GM12878 (cell line): Measurements from ENCODE around the gene GPC5. TPM values are rescaled to one million over a fixed set of nuclear protein-coding genes. Genes with fewer than 3 reads are reported as not detected.

ENCODE experiments used
- ATAC-seq: fragments of 200-7000 bp; cut with Tn5 transposase; 3 replicates; pipeline ENCODE4 v1.9.1; 2020; ENCODE audit warnings: mild to moderate bottlenecking, moderate library complexity
- BruUV-seq: library from RNA; stranded (reverse); fragments of 400-500 nt; replicated peaks from 2 replicates; lab custom pipeline; 2021; lab: Mats Ljungman, UMichigan
- CTCF ChIA-PET: fragments of 300-600 bp; sonication (Branson Sonifier 250); formaldehyde crosslinking; extraction: SDS; loops from one replicate; lab custom pipeline; 2021; ENCODE audit warnings: inconsistent platforms; lab: Yijun Ruan, JAX
- POLR2A ChIA-PET: fragments of 350-600 bp; formaldehyde crosslinking; extraction: SDS; loops from one replicate; lab custom pipeline; 2021; ENCODE audit warnings: inconsistent platforms; lab: Charles Lee
- RAD21 ChIA-PET: fragments of 300-600 bp; sonication (Branson Sonifier 250); formaldehyde crosslinking; loops from one replicate; lab custom pipeline; 2023; ENCODE audit warnings: antibody characterized with exemption; ENCODE audit not compliant: unreplicated experiment; lab: Charles Lee
- SMC1A ChIA-PET: fragments of 300-600 bp; sonication (Branson Sonifier 250); formaldehyde crosslinking; loops from one replicate; lab custom pipeline; 2023; ENCODE audit not compliant: unreplicated experiment, uncharacterized antibody; lab: Charles Lee
- DNase-seq: peaks from one replicate; pipeline ENCODE4 v3.0.0-alpha.2; 2011; ENCODE audit warnings: low read depth, low spot score
- FAIRE-seq: peaks from 3 replicates; lab custom pipeline; 2011; peaks lifted over from hg19 to GRCh38; lab: Jason Lieb, UNC
- H2AFZ ChIP-seq: 2 replicates; pipeline ENCODE4 v1.6.0; 2011; ENCODE audit warnings: low read depth, low read length, control low read depth; ENCODE audit not compliant: control insufficient read depth
- H3K27ac ChIP-seq: 2 replicates; pipeline ENCODE4 v1.5.1; 2011; ENCODE audit warnings: control low read depth; ENCODE audit not compliant: control insufficient read depth, insufficient read depth
- H3K27me3 ChIP-seq, 2 experiments: replicated peaks in 1 of 2; 2 replicates each; pipeline versions ENCODE4 v1.6.0 to v1.6.1; 2011; ENCODE audit warnings: low read length in 1 of 2; ENCODE audit not compliant: control insufficient read depth in 2 of 2, insufficient read depth in 2 of 2
- H3K36me3 ChIP-seq, 2 experiments: 2 replicates each; pipeline ENCODE4 v1.5.1; 2011; ENCODE audit warnings: low read length in 1 of 2; ENCODE audit not compliant: control insufficient read depth in 2 of 2, insufficient read depth in 2 of 2
- H3K4me1 ChIP-seq: 2 replicates; pipeline ENCODE4 v1.6.1; 2011; ENCODE audit warnings: mild to moderate bottlenecking, low read length, moderate library complexity, mixed read lengths; ENCODE audit not compliant: control insufficient read depth, insufficient read depth
- H3K4me2 ChIP-seq: 2 replicates; pipeline ENCODE4 v1.6.0; 2011; ENCODE audit warnings: control low read depth; ENCODE audit not compliant: control insufficient read depth, insufficient read depth
- H3K4me3 ChIP-seq: fragments of 200-600 bp; sonication (generic); 2 replicates; pipeline ENCODE4 v1.5.1; 2016
- H3K79me2 ChIP-seq: 2 replicates; pipeline ENCODE4 v1.6.0; 2011; ENCODE audit warnings: low read length; ENCODE audit not compliant: control insufficient read depth, insufficient read depth
- H3K9ac ChIP-seq: 2 replicates; pipeline ENCODE4 v1.8.0; 2011; ENCODE audit warnings: low read length, control low read depth, mixed read lengths; ENCODE audit not compliant: control insufficient read depth, insufficient read depth
- H3K9me3 ChIP-seq: replicated peaks from 3 replicates; pipeline ENCODE4 v1.5.1; 2011; ENCODE audit warnings: mild to moderate bottlenecking, low read length; ENCODE audit not compliant: control insufficient read depth, insufficient read depth
- H4K20me1 ChIP-seq: 2 replicates; pipeline ENCODE4 v1.6.0; 2011; ENCODE audit not compliant: control insufficient read depth, insufficient read depth
- ATF7 ChIP-seq: fragments of 450-650 bp; IDR thresholded peaks from 2 replicates; pipeline ENCODE4 v1.6.1; 2016; ENCODE audit warnings: low read depth, mild to moderate bottlenecking
- DPF2 ChIP-seq: fragments of 450-650 bp; IDR thresholded peaks from 2 replicates; pipeline ENCODE4 v1.6.1; 2017; ENCODE audit warnings: mild to moderate bottlenecking
- ESRRA ChIP-seq: IDR thresholded peaks from 2 replicates; pipeline ENCODE4 v1.6.1; 2012; ENCODE audit warnings: mild to moderate bottlenecking, low read length, improper control_type of control experiment
- SREBF2 ChIP-seq: IDR thresholded peaks from 2 replicates; pipeline ENCODE4 v1.6.1; 2012; ENCODE audit warnings: mild to moderate bottlenecking, low read length
- WGBS: methylation state at CpG from one replicate; pipeline ENCODE4 v1.1.6; 2016; ENCODE audit warnings: low lambda C conversion rate; ENCODE audit not compliant: insufficient replicate concordance, insufficient coverage; ENCODE audit errors: missing lambda C conversion rate; 5-methylcytosine and 5-hydroxymethylcytosine counted together
- in situ Hi-C: fragments of 300-500 bp; cut with MboI; formaldehyde crosslinking; loops from 9 replicates; pipeline ENCODE4 v1.14.3; 2018; ENCODE audit warnings: mixed read lengths
- intact Hi-C: fragments of 100-400 bp; cut with micrococcal nuclease; formaldehyde crosslinking; loops from one replicate; pipeline ENCODE4 v1.14.2; 2022; ENCODE audit not compliant: unreplicated experiment
- polyA plus RNA-seq, 11 experiments: library from polyadenylated mRNA; depleted of rRNA in 4 of 11; unstranded in 6 of 11; stranded (reverse) in 5 of 11; fragments of >200 nt; fragmentation: Nextera tagmentation in 4 of 11; fragmentation: Illumina TruSeq in 1 of 11; extraction: Ambion mirVana in 4 of 11; extraction: Trizol in 1 of 11; gene quantifications; 1 replicate in 1 of 11; 2 replicates in 10 of 11; pipeline versions ENCODE4 v1.2.1 to v1.2.3, GENCODE V29; 2011 to 2016; ENCODE audit warnings: inconsistent platforms in 2 of 11, missing spikeins in 2 of 11, low read depth in 1 of 11
- total RNA-seq, 4 experiments: library from RNA; depleted of rRNA in 3 of 4; stranded (reverse); fragments of >200 nt in 3 of 4; fragmentation: Illumina TruSeq in 1 of 4; extraction: Trizol in 1 of 4; gene quantifications; 2 replicates each; pipeline versions ENCODE4 v1.2.1 to v1.2.3, GENCODE V29; 2013 to 2021
- TF ChIP-seq, protein P1 (sequence below): fragments of 150-350 bp; IDR thresholded peaks from 2 replicates; pipeline ENCODE4 v1.6.1; 2016; ENCODE audit warnings: low read depth, low read length
- TF ChIP-seq, protein P2 (sequence below): fragments of 450-650 bp; IDR thresholded peaks from 2 replicates; pipeline ENCODE4 v1.6.1; 2018; ENCODE audit warnings: mild to moderate bottlenecking, low read depth, moderate library complexity; ENCODE audit not compliant: partially characterized antibody

Gene GPC5
- total and polyA plus RNA-seq, 10 of the 15 experiments (the other 5 are each of a cell fraction or from before 2014, with no cell fraction given): 0.05 to 0.87 (median 0.44) TPM; not detected in 1

DNA sequence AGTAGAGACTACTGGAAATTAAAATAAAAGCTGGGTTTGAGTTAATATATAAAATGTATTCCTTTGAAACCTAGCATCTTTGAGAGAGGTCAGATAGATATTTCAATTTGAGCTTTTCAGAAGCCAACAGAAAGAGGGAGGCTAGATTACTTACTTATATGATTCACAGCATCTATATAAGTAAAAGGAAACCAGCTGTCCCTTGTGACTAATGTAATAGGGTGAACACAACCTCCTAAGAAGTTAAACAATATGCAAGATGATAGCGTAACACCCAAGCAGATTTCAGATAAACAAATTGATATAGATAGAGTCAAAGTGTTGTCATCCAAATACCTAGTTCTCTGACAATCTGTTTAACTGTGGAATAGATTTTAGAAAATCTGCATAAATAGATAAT is 1434.7 kb downstream of the GPC5 start:
- CTCF ChIA-PET: interaction anchor here (0.6 to 1.2 kb wide), 2 partner anchors 12 to 85 kb away, joined by 3 read pairs; no protein-coding TSS in a partner anchor

More for the DNA sequence above, 1434.7 kb downstream of the GPC5 start:
- RAD21 ChIA-PET: no interaction called here
- no peaks in the 10 kb centered on the region for H3K4me1 ChIP-seq
- no peaks in the 10 kb centered on the region for H3K27me3 ChIP-seq
- no peaks in the 10 kb centered on the region for H4K20me1 ChIP-seq
- H3K9ac ChIP-seq: no peak overlapping the region
- TF ChIP-seq, protein P1, sequence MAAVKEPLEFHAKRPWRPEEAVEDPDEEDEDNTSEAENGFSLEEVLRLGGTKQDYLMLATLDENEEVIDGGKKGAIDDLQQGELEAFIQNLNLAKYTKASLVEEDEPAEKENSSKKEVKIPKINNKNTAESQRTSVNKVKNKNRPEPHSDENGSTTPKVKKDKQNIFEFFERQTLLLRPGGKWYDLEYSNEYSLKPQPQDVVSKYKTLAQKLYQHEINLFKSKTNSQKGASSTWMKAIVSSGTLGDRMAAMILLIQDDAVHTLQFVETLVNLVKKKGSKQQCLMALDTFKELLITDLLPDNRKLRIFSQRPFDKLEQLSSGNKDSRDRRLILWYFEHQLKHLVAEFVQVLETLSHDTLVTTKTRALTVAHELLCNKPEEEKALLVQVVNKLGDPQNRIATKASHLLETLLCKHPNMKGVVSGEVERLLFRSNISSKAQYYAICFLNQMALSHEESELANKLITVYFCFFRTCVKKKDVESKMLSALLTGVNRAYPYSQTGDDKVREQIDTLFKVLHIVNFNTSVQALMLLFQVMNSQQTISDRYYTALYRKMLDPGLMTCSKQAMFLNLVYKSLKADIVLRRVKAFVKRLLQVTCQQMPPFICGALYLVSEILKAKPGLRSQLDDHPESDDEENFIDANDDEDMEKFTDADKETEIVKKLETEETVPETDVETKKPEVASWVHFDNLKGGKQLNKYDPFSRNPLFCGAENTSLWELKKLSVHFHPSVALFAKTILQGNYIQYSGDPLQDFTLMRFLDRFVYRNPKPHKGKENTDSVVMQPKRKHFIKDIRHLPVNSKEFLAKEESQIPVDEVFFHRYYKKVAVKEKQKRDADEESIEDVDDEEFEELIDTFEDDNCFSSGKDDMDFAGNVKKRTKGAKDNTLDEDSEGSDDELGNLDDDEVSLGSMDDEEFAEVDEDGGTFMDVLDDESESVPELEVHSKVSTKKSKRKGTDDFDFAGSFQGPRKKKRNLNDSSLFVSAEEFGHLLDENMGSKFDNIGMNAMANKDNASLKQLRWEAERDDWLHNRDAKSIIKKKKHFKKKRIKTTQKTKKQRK: no peak
- TF ChIP-seq SREBF2 (no peak), DPF2 (no peak), ATF7 (no peak), ESRRA (no peak)
- TF ChIP-seq, protein P2, sequence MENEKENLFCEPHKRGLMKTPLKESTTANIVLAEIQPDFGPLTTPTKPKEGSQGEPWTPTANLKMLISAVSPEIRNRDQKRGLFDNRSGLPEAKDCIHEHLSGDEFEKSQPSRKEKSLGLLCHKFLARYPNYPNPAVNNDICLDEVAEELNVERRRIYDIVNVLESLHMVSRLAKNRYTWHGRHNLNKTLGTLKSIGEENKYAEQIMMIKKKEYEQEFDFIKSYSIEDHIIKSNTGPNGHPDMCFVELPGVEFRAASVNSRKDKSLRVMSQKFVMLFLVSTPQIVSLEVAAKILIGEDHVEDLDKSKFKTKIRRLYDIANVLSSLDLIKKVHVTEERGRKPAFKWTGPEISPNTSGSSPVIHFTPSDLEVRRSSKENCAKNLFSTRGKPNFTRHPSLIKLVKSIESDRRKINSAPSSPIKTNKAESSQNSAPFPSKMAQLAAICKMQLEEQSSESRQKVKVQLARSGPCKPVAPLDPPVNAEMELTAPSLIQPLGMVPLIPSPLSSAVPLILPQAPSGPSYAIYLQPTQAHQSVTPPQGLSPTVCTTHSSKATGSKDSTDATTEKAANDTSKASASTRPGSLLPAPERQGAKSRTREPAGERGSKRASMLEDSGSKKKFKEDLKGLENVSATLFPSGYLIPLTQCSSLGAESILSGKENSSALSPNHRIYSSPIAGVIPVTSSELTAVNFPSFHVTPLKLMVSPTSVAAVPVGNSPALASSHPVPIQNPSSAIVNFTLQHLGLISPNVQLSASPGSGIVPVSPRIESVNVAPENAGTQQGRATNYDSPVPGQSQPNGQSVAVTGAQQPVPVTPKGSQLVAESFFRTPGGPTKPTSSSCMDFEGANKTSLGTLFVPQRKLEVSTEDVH: no peak
- no peaks in the 10 kb centered on the region for H3K36me3 ChIP-seq
- intact Hi-C loops (no loop called here), in situ Hi-C loops (no loop called here)
- BruUV-seq: no TSS peak
- H3K4me3 ChIP-seq: no peak overlapping the region
- H2AFZ ChIP-seq: no peak overlapping the region
- 63% methylated on average over 1 of the region's 1 CpG for WGBS
- POLR2A ChIA-PET: no interaction called here
- FAIRE-seq (no peak), ATAC-seq (no peak), DNase-seq (no peak)
- no peak overlapping the region for H3K27ac ChIP-seq
- no peaks in the 10 kb centered on the region for H3K9me3 ChIP-seq
- H3K4me2 ChIP-seq: no peak overlapping the region
- SMC1A ChIA-PET: interaction anchor here (0.6 to 1.5 kb wide), 2 partner anchors 12 to 56 kb away, joined by 3 to 4 read pairs; no protein-coding TSS in a partner anchor
- H3K79me2 ChIP-seq: no peaks in the 10 kb centered on the region
